GM18909 (cell line): ENCODE results near the gene TRMT61A.

Experiments used
- ATAC-seq: cut with Tn5 transposase; IDR thresholded peaks from one replicate; pipeline ENCODE4 v1.9.1; 2021; ENCODE audit warnings: mild to moderate bottlenecking; ENCODE audit not compliant: unreplicated experiment, poor library complexity

The TRMT61A gene

GRCh38 chr14:103561381-103562178 is 32.6 kb downstream of the TRMT61A start:
- peak; percentile 23 for ATAC-seq

GRCh38 chr14:103562179-103562428 is 33.1 kb downstream of the TRMT61A start:
- peak; percentile 25 for ATAC-seq

- peak; percentile 74 for ATAC-seq
These were observed 33.6 kb downstream of the TRMT61A start, which contains the start of the genes BAG5 and COA8 for GRCh38 chr14:103562429-103563225. Gene BAG5, minus strand, starts transcription at chr14:103562657. Its CDS starts 1,493 bp downstream, at chr14:103561164. Gene COA8, plus strand, starts transcription at chr14:103562960. Its CDS starts 42 bp downstream, at chr14:103563002.

- no peak for ATAC-seq
These were observed 34.2 kb downstream of the TRMT61A start for GRCh38 chr14:103563226-103563620.

GRCh38 chr14:103563844-103564505 is 35.0 kb downstream of the TRMT61A start:
- ATAC-seq: no peak

GRCh38 chr14:103568952-103569351 is 40.0 kb downstream of the TRMT61A start:
- no peak for ATAC-seq

GRCh38 chr14:103569408-103569807 is 40.4 kb downstream of the TRMT61A start:
- no peak for ATAC-seq

GRCh38 chr14:103574104-103574503 is 45.1 kb downstream of the TRMT61A start:
- no peak for ATAC-seq

- ATAC-seq: no peak
These were observed 45.8 kb downstream of the TRMT61A start for GRCh38 chr14:103574707-103575285.

GRCh38 chr14:103576371-103577024 is 47.5 kb downstream of the TRMT61A start:
- ATAC-seq: no peak

- no peak for ATAC-seq
These were observed 49.5 kb downstream of the TRMT61A start for GRCh38 chr14:103578401-103579075.

GRCh38 chr14:103581206-103581605 is 52.2 kb downstream of the TRMT61A start:
- no peak for ATAC-seq

GRCh38 chr14:103581954-103582703 is 53.1 kb downstream of the TRMT61A start:
- ATAC-seq: no peak

GRCh38 chr14:103584326-103584915 is 55.4 kb downstream of the TRMT61A start:
- ATAC-seq: no peak
